Activated CD8-positive, alpha-beta T cell treated with anti-CD3 and anti-CD28 coated beads, Interleukin-2, amount 10 ng/mL, durations not matched to agents 7 days and 5 days (primary cell): ENCODE measurements around the gene SGCD. TPM values are rescaled to one million over a fixed set of nuclear protein-coding genes. Genes with fewer than 3 reads are reported as not detected.

Experiments used
- ATAC-seq: fragments of 150-1000 bp; cut with Tn5 transposase; one replicate; pipeline ENCODE4 v1.10.0; 2021; ENCODE audit warnings: moderate library complexity
- CTCF ChIA-PET: fragments of 350-600 bp; sonication (Branson Sonifier 250); formaldehyde crosslinking; loops from one replicate; lab custom pipeline; 2021; ENCODE audit warnings: antibody characterized with exemption; lab: Charles Lee
- POLR2A ChIA-PET: fragments of 350-600 bp; sonication (Branson Sonifier 250); formaldehyde crosslinking; loops from one replicate; lab custom pipeline; 2021; ENCODE audit warnings: antibody characterized with exemption; lab: Charles Lee
- DNase-seq: peaks from one replicate; pipeline ENCODE4 v3.0.0-alpha.2; 2020
- H3K27ac Mint-ChIP-seq: one replicate; pipeline ENCODE4 v1.8.0; 2021; ENCODE audit warnings: mild to moderate bottlenecking, mixed read lengths
- H3K27me3 Mint-ChIP-seq: one replicate; pipeline ENCODE4 v1.8.0; 2021; ENCODE audit warnings: low read depth, mixed read lengths
- H3K36me3 Mint-ChIP-seq: one replicate; pipeline ENCODE4 v1.8.0; 2021; ENCODE audit warnings: low read depth, mixed read lengths
- H3K4me1 Mint-ChIP-seq: one replicate; pipeline ENCODE4 v1.8.0; 2021; ENCODE audit warnings: low read depth, mixed read lengths
- H3K4me3 Mint-ChIP-seq: one replicate; pipeline ENCODE4 v1.8.0; 2021; ENCODE audit warnings: mild to moderate bottlenecking, mixed read lengths
- H3K9me3 Mint-ChIP-seq: one replicate; pipeline ENCODE4 v1.8.0; 2022; ENCODE audit warnings: mixed read lengths; ENCODE audit not compliant: insufficient read depth
- total RNA-seq, 2 experiments: library from RNA; stranded (reverse); gene quantifications; one replicate each; pipeline ENCODE4 v1.2.3, GENCODE V29; 2021

SGCD gene
- total RNA-seq, 2 experiments from 2014 or later: not detected

- Mint-ChIP-seq H3K36me3 (no peaks in the 10 kb centered on the region), H3K4me1 (no peaks in the 10 kb centered on the region), H3K27ac (no peak overlapping the region), H3K27me3 (peaks cover 24% of the 10 kb centered on the region), H3K4me3 (no peak overlapping the region), H3K9me3 (no peaks in the 10 kb centered on the region)
- POLR2A ChIA-PET: no interaction called here
- DNase-seq: no peak
- CTCF ChIA-PET: no interaction called here
- ATAC-seq: no peak
Measured at GRCh38 chr5:156677963-156678362, 351.0 kb downstream of the SGCD start.

GRCh38 chr5:156678484-156678883 is 351.5 kb downstream of the SGCD start:
- no peak for DNase-seq
- no peak overlapping the region for H3K4me3 Mint-ChIP-seq
- H3K4me1 Mint-ChIP-seq: no peaks in the 10 kb centered on the region
- H3K27me3 Mint-ChIP-seq: peaks cover 27% of the 10 kb centered on the region
- no peaks in the 10 kb centered on the region for H3K9me3 Mint-ChIP-seq
- CTCF ChIA-PET: no interaction called here
- POLR2A ChIA-PET: no interaction called here
- H3K27ac Mint-ChIP-seq: no peak overlapping the region
- H3K36me3 Mint-ChIP-seq: no peaks in the 10 kb centered on the region
- ATAC-seq: no peak

GRCh38 chr5:156680831-156681230 is 353.9 kb downstream of the SGCD start:
- H3K27me3 Mint-ChIP-seq: peaks cover 34% of the 10 kb centered on the region
- ChIA-PET POLR2A (no interaction called here), CTCF (no interaction called here)
- DNase-seq: no peak
- no peak for ATAC-seq
- H3K4me1 Mint-ChIP-seq: no peaks in the 10 kb centered on the region
- no peaks in the 10 kb centered on the region for H3K9me3 Mint-ChIP-seq
- H3K36me3 Mint-ChIP-seq: no peaks in the 10 kb centered on the region
- no peak overlapping the region for H3K4me3 Mint-ChIP-seq
- H3K27ac Mint-ChIP-seq: no peak overlapping the region

- Mint-ChIP-seq H3K27me3 (peaks cover 34% of the 10 kb centered on the region), H3K36me3 (no peaks in the 10 kb centered on the region), H3K9me3 (no peaks in the 10 kb centered on the region), H3K27ac (no peak overlapping the region), H3K4me1 (no peaks in the 10 kb centered on the region), H3K4me3 (no peak overlapping the region)
- ChIA-PET POLR2A (no interaction called here), CTCF (no interaction called here)
- DNase-seq (no peak), ATAC-seq (no peak)
Measured at GRCh38 chr5:156681265-156681664, 354.3 kb downstream of the SGCD start.

- H3K4me3 Mint-ChIP-seq: no peak overlapping the region
- POLR2A ChIA-PET: no interaction called here
- no peak for DNase-seq
Measured at GRCh38 chr5:156682971-156683370, 356.0 kb downstream of the SGCD start.

GRCh38 chr5:156683509-156683908 is 356.5 kb downstream of the SGCD start:
- CTCF ChIA-PET: no interaction called here

More at GRCh38 chr5:156682971-156683370, 356.0 kb downstream of the SGCD start:
- Mint-ChIP-seq H3K27ac (no peak overlapping the region), H3K36me3 (no peaks in the 10 kb centered on the region), H3K27me3 (peaks cover 44% of the 10 kb centered on the region), H3K4me1 (no peaks in the 10 kb centered on the region), H3K9me3 (no peaks in the 10 kb centered on the region)
- no peak for ATAC-seq
- CTCF ChIA-PET: no interaction called here

GRCh38 chr5:156684216-156684615 is 357.3 kb downstream of the SGCD start:
- ATAC-seq (no peak), DNase-seq (no peak)
- ChIA-PET CTCF (no interaction called here), POLR2A (no interaction called here)
- no peak overlapping the region for H3K4me3 Mint-ChIP-seq
- H3K36me3 Mint-ChIP-seq: no peaks in the 10 kb centered on the region
- H3K27ac Mint-ChIP-seq: no peak overlapping the region
- H3K4me1 Mint-ChIP-seq: no peaks in the 10 kb centered on the region
- peaks cover 44% of the 10 kb centered on the region for H3K27me3 Mint-ChIP-seq
- no peaks in the 10 kb centered on the region for H3K9me3 Mint-ChIP-seq

More at GRCh38 chr5:156683509-156683908, 356.5 kb downstream of the SGCD start:
- H3K36me3 Mint-ChIP-seq: no peaks in the 10 kb centered on the region
- ATAC-seq: no peak
- H3K27ac Mint-ChIP-seq: no peak overlapping the region
- H3K27me3 Mint-ChIP-seq: peaks cover 44% of the 10 kb centered on the region
- no peaks in the 10 kb centered on the region for H3K9me3 Mint-ChIP-seq
- POLR2A ChIA-PET: no interaction called here
- H3K4me1 Mint-ChIP-seq: no peaks in the 10 kb centered on the region
- no peak overlapping the region for H3K4me3 Mint-ChIP-seq
- DNase-seq: no peak

GRCh38 chr5:156685481-156685880 is 358.5 kb downstream of the SGCD start:
- no peak for ATAC-seq
- no peak for DNase-seq
- H3K9me3 Mint-ChIP-seq: no peaks in the 10 kb centered on the region
- ChIA-PET CTCF (no interaction called here), POLR2A (no interaction called here)
- no peak overlapping the region for H3K4me3 Mint-ChIP-seq
- peaks cover 48% of the 10 kb centered on the region for H3K27me3 Mint-ChIP-seq
- no peaks in the 10 kb centered on the region for H3K36me3 Mint-ChIP-seq
- H3K4me1 Mint-ChIP-seq: no peaks in the 10 kb centered on the region
- H3K27ac Mint-ChIP-seq: no peak overlapping the region

GRCh38 chr5:156686380-156686779 is 359.4 kb downstream of the SGCD start:
- Mint-ChIP-seq H3K36me3 (no peaks in the 10 kb centered on the region), H3K27me3 (peaks cover 47% of the 10 kb centered on the region), H3K4me1 (no peaks in the 10 kb centered on the region), H3K9me3 (no peaks in the 10 kb centered on the region), H3K4me3 (no peak overlapping the region), H3K27ac (no peak overlapping the region)
- ChIA-PET CTCF (no interaction called here), POLR2A (no interaction called here)
- DNase-seq (no peak), ATAC-seq (no peak)

- DNase-seq: no peak
- CTCF ChIA-PET: no interaction called here
- Mint-ChIP-seq H3K9me3 (no peaks in the 10 kb centered on the region), H3K36me3 (no peaks in the 10 kb centered on the region), H3K27me3 (peaks cover 45% of the 10 kb centered on the region), H3K4me1 (no peaks in the 10 kb centered on the region), H3K27ac (no peak overlapping the region), H3K4me3 (no peak overlapping the region)
- POLR2A ChIA-PET: no interaction called here
- no peak for ATAC-seq
Measured at GRCh38 chr5:156686796-156687195, 359.8 kb downstream of the SGCD start.

- no peaks in the 10 kb centered on the region for H3K9me3 Mint-ChIP-seq
- no peaks in the 10 kb centered on the region for H3K36me3 Mint-ChIP-seq
- no peak overlapping the region for H3K4me3 Mint-ChIP-seq
- ATAC-seq (no peak), DNase-seq (no peak)
- H3K4me1 Mint-ChIP-seq: no peaks in the 10 kb centered on the region
- no peak overlapping the region for H3K27ac Mint-ChIP-seq
- peaks cover 46% of the 10 kb centered on the region for H3K27me3 Mint-ChIP-seq
- POLR2A ChIA-PET: no interaction called here
- CTCF ChIA-PET: no interaction called here
Measured at GRCh38 chr5:156687514-156687913, 360.6 kb downstream of the SGCD start.

- Mint-ChIP-seq H3K36me3 (no peaks in the 10 kb centered on the region), H3K27ac (no peak overlapping the region), H3K4me1 (no peaks in the 10 kb centered on the region), H3K4me3 (no peak overlapping the region), H3K9me3 (no peaks in the 10 kb centered on the region), H3K27me3 (peaks cover 38% of the 10 kb centered on the region)
- ATAC-seq: no peak
- CTCF ChIA-PET: no interaction called here
- DNase-seq: no peak
- POLR2A ChIA-PET: no interaction called here
Measured at GRCh38 chr5:156691572-156691971, 364.6 kb downstream of the SGCD start.

GRCh38 chr5:156693113-156693512 is 366.1 kb downstream of the SGCD start:
- DNase-seq (no peak), ATAC-seq (no peak)
- no peaks in the 10 kb centered on the region for H3K4me1 Mint-ChIP-seq
- POLR2A ChIA-PET: no interaction called here
- H3K27ac Mint-ChIP-seq: no peak overlapping the region
- H3K27me3 Mint-ChIP-seq: peaks cover 32% of the 10 kb centered on the region
- H3K4me3 Mint-ChIP-seq: no peak overlapping the region
- CTCF ChIA-PET: no interaction called here
- H3K9me3 Mint-ChIP-seq: no peaks in the 10 kb centered on the region
- no peaks in the 10 kb centered on the region for H3K36me3 Mint-ChIP-seq
